ENCODE results near the gene RFX7. TPM values are rescaled to one million over a fixed set of nuclear protein-coding genes. Genes with fewer than 3 reads are reported as not detected.

Gene RFX7
- total and polyA plus RNA-seq, 2 experiments from 2014 or later = 4.0 to 5.8 TPM

GRCh38 chr15:56211960-56212550 is 31.6 kb downstream of the RFX7 start:
- Histone ChIP-seq H4K20me1 (ENCODE audit: insufficient read depth) (peaks cover 12% of the 10 kb centered on the region; the same call in 1 of the 2 replicates), H3K9ac (no peak overlapping the region), H3K27ac (no peak overlapping the region), H3K9me2 (ENCODE audit: insufficient read depth) (no peaks in the 10 kb centered on the region), H3K79me2 (ENCODE audit: insufficient read depth) (peaks cover 98% of the 10 kb centered on the region), H3F3A (ENCODE audit: insufficient read depth) (peaks cover 23% of the 10 kb centered on the region), H3K27me3 (replicated peaks; ENCODE audit: insufficient read depth) (no peaks in the 10 kb centered on the region), H3K36me3 (ENCODE audit: low read depth) (no peaks in the 10 kb centered on the region), H2AFZ (no peak overlapping the region), H3K4me3 (no peak overlapping the region), H3K9me3 (ENCODE audit: low read depth) (no peaks in the 10 kb centered on the region), H3K4me1 (ENCODE audit: insufficient read depth) (peaks cover 29% of the 10 kb centered on the region), H3K4me2 (ENCODE audit: unreplicated experiment) (no peak overlapping the region)
- in situ Hi-C loops (cut with MboI) = no loop called here
- TF ChIP-seq EZH2phosphoT487 (IDR thresholded peaks at IDR 0.05; ENCODE audit: insufficient read depth, low read depth) (no peak), EZH2 (IDR thresholded peaks at IDR 0.05; ENCODE audit: insufficient read depth, poor library complexity, severe bottlenecking) (no peak)
- no peak for DNase-seq
- WGBS, 2 experiments (ENCODE audit: low coverage in 1 of 2, low lambda C conversion rate in 2 of 2, missing lambda C conversion rate in 2 of 2) = 89 to 90% methylated on average over 4 of the region's 4 CpGs

- Histone ChIP-seq H3K27me3 (replicated peaks; ENCODE audit: insufficient read depth) (no peaks in the 10 kb centered on the region), H2AFZ (no peak overlapping the region), H3K4me2 (ENCODE audit: unreplicated experiment) (no peak overlapping the region), H3K36me3 (ENCODE audit: low read depth) (no peaks in the 10 kb centered on the region), H3K4me1 (ENCODE audit: insufficient read depth) (peaks cover 21% of the 10 kb centered on the region), H3K4me3 (no peak overlapping the region), H3K27ac (no peak overlapping the region), H3K9me2 (ENCODE audit: insufficient read depth) (no peaks in the 10 kb centered on the region), H4K20me1 (ENCODE audit: insufficient read depth) (peaks cover 12% of the 10 kb centered on the region; the same call in 1 of the 2 replicates), H3F3A (ENCODE audit: insufficient read depth) (peaks cover 16% of the 10 kb centered on the region), H3K9ac (no peak overlapping the region), H3K9me3 (ENCODE audit: low read depth) (no peaks in the 10 kb centered on the region), H3K79me2 (ENCODE audit: insufficient read depth) (peaks cover 98% of the 10 kb centered on the region)
- in situ Hi-C loops (cut with MboI) = no loop called here
- TF ChIP-seq EZH2phosphoT487 (IDR thresholded peaks at IDR 0.05; ENCODE audit: insufficient read depth, low read depth) = no peak
- TF ChIP-seq EZH2 (IDR thresholded peaks at IDR 0.05; ENCODE audit: insufficient read depth, poor library complexity, severe bottlenecking) = no peak
- no peak for DNase-seq
These were observed 32.6 kb downstream of the RFX7 start for GRCh38 chr15:56211064-56211463.

- Histone ChIP-seq H3K9me3 (ENCODE audit: low read depth) (no peaks in the 10 kb centered on the region), H3K9me2 (ENCODE audit: insufficient read depth) (no peaks in the 10 kb centered on the region), H3K36me3 (ENCODE audit: low read depth) (no peaks in the 10 kb centered on the region), H4K20me1 (ENCODE audit: insufficient read depth) (peaks cover 12% of the 10 kb centered on the region; the same call in 1 of the 2 replicates), H3K4me1 (ENCODE audit: insufficient read depth) (peaks cover 29% of the 10 kb centered on the region), H3K4me3 (no peak overlapping the region), H2AFZ (no peak overlapping the region), H3K27me3 (replicated peaks; ENCODE audit: insufficient read depth) (no peaks in the 10 kb centered on the region), H3K4me2 (ENCODE audit: unreplicated experiment) (no peak overlapping the region), H3K79me2 (ENCODE audit: insufficient read depth) (peaks cover 100% of the 10 kb centered on the region), H3F3A (ENCODE audit: insufficient read depth) (peaks cover 15% of the 10 kb centered on the region; the same call in 1 of the 2 replicates), H3K9ac (no peak overlapping the region), H3K27ac (no peak overlapping the region)
- TF ChIP-seq EZH2phosphoT487 (IDR thresholded peaks at IDR 0.05; ENCODE audit: insufficient read depth, low read depth) (no peak), EZH2 (IDR thresholded peaks at IDR 0.05; ENCODE audit: insufficient read depth, poor library complexity, severe bottlenecking) (no peak)
- in situ Hi-C loops (cut with MboI) = no loop called here
- no peak for DNase-seq
- WGBS, 2 experiments (ENCODE audit: low coverage in 1 of 2, low lambda C conversion rate in 2 of 2, missing lambda C conversion rate in 2 of 2) = 82 to 87% methylated on average over 1 of the region's 1 CpG
These were observed 35.0 kb downstream of the RFX7 start for GRCh38 chr15:56208641-56209155.

GRCh38 chr15:56208185-56208584 is 35.5 kb downstream of the RFX7 start:
- in situ Hi-C loops (cut with MboI) = no loop called here

More at GRCh38 chr15:56208185-56208584, 35.5 kb downstream of the RFX7 start:
- 95 to 99% methylated on average over 2 of the region's 2 CpGs for WGBS, 2 experiments (ENCODE audit: low coverage in 1 of 2, low lambda C conversion rate in 2 of 2, missing lambda C conversion rate in 2 of 2)
- Histone ChIP-seq H3K27ac (no peak overlapping the region), H3K4me1 (ENCODE audit: insufficient read depth) (peaks cover 29% of the 10 kb centered on the region), H3K36me3 (ENCODE audit: low read depth) (no peaks in the 10 kb centered on the region), H3K9me2 (ENCODE audit: insufficient read depth) (no peaks in the 10 kb centered on the region), H2AFZ (no peak overlapping the region), H3K79me2 (ENCODE audit: insufficient read depth) (peaks cover 100% of the 10 kb centered on the region), H4K20me1 (ENCODE audit: insufficient read depth) (peaks cover 10% of the 10 kb centered on the region; the same call in 1 of the 2 replicates), H3F3A (ENCODE audit: insufficient read depth) (peaks cover 20% of the 10 kb centered on the region; the same call in 1 of the 2 replicates), H3K9ac (no peak overlapping the region), H3K9me3 (ENCODE audit: low read depth) (no peaks in the 10 kb centered on the region), H3K4me2 (ENCODE audit: unreplicated experiment) (no peak overlapping the region), H3K4me3 (no peak overlapping the region), H3K27me3 (replicated peaks; ENCODE audit: insufficient read depth) (no peaks in the 10 kb centered on the region)
- no peak for DNase-seq
- TF ChIP-seq EZH2phosphoT487 (IDR thresholded peaks at IDR 0.05; ENCODE audit: insufficient read depth, low read depth) (no peak), EZH2 (IDR thresholded peaks at IDR 0.05; ENCODE audit: insufficient read depth, poor library complexity, severe bottlenecking) (no peak)
